NT2/D1 (cell line): ENCODE data around the gene HECW1.

Experiments used
- SUZ12 ChIP-seq: IDR thresholded peaks from 2 replicates; pipeline ENCODE4 v1.6.1; 2011; ENCODE audit not compliant: insufficient read length, insufficient read depth; ENCODE audit errors: extremely low read depth
- YY1 ChIP-seq: IDR thresholded peaks from 2 replicates; pipeline ENCODE4 v1.6.1; 2011; ENCODE audit not compliant: insufficient read length, insufficient read depth

GRCh38 chr7:43522406-43523156, 410.1 kb downstream of the HECW1 start:
- TF ChIP-seq SUZ12 (no peak), YY1 (no peak)
